DOHH2 (cell line): ENCODE results near the gene IL32.

Source experiments
- CTCF ChIP-seq: fragments of 200-600 bp; sonication (generic); IDR thresholded peaks from one replicate; pipeline ENCODE4 v1.5.1; 2014; ENCODE audit warnings: antibody characterized with exemption, mild to moderate bottlenecking, low read depth, low read length; ENCODE audit not compliant: poor library complexity, severe bottlenecking
- EZH2phosphoT487 ChIP-seq: fragments of 200-600 bp; sonication (generic); IDR thresholded peaks from 2 replicates; pipeline ENCODE4 v1.6.1; 2017; ENCODE audit warnings: borderline replicate concordance, mild to moderate bottlenecking, antibody characterized with exemption, low read length, moderate library complexity, mixed read lengths

GRCh38 chr16:3080024-3080423 lies 14.6 kb downstream of the IL32 start:
- TF ChIP-seq CTCF = no peak
- no peak for TF ChIP-seq EZH2phosphoT487
